ENCODE data around the gene CDH3. TPM values are rescaled to one million over a fixed set of nuclear protein-coding genes. Genes with fewer than 3 reads are reported as not detected.

CDH3 gene
- total RNA-seq, 1 donor from 2014 or later: 1.1 TPM

- H3K4me3 Mint-ChIP-seq (ENCODE audit: unreplicated experiment): no peak overlapping the region
- no peaks in the 10 kb centered on the region for H3K27me3 Mint-ChIP-seq (ENCODE audit: low read depth)
- H3K9me3 Mint-ChIP-seq (ENCODE audit: low read depth): no peaks in the 10 kb centered on the region
- DNase-seq (ENCODE audit: low spot score): no peak
- H3K36me3 Mint-ChIP-seq (ENCODE audit: low read depth): no peaks in the 10 kb centered on the region
- no peak for TF ChIP-seq CTCF (IDR thresholded peaks at IDR 0.05)
- H3K27ac Mint-ChIP-seq (ENCODE audit: unreplicated experiment): peak overlapping the region; percentile 91
- H3K4me1 Mint-ChIP-seq (ENCODE audit: low read depth): peaks cover 35% of the 10 kb centered on the region
Observed at GRCh38 chr16:68658341-68658973, 13.3 kb downstream of the CDH3 start.

DNA sequence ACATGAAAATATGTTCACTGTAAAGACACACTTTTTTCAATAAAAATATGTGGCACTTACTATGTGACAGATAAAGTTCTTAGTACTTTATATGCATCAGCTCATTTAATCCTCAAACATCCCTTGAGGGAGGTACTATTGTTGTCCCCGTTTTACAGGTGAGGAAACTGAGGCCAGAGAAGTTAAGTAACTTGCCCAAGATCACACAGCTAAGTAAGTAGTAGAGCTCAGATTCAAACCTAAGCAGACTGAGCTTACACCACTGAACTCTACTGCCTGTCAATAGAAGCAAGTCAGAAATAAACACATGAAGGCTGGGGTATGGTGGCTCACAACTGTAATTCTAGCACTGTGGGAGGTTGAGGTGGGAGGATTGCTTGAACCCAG lies 13.9 kb downstream of the CDH3 start:
- no peak for DNase-seq (ENCODE audit: low spot score)
- H3K9me3 Mint-ChIP-seq (ENCODE audit: low read depth): no peaks in the 10 kb centered on the region
- no peaks in the 10 kb centered on the region for H3K27me3 Mint-ChIP-seq (ENCODE audit: low read depth)
- no peak for TF ChIP-seq CTCF (IDR thresholded peaks at IDR 0.05)
- H3K4me3 Mint-ChIP-seq (ENCODE audit: unreplicated experiment): no peak overlapping the region
- peak overlapping the region; percentile 91 for H3K27ac Mint-ChIP-seq (ENCODE audit: unreplicated experiment)
- H3K4me1 Mint-ChIP-seq (ENCODE audit: low read depth): peaks cover 37% of the 10 kb centered on the region
- H3K36me3 Mint-ChIP-seq (ENCODE audit: low read depth): no peaks in the 10 kb centered on the region

DNA sequence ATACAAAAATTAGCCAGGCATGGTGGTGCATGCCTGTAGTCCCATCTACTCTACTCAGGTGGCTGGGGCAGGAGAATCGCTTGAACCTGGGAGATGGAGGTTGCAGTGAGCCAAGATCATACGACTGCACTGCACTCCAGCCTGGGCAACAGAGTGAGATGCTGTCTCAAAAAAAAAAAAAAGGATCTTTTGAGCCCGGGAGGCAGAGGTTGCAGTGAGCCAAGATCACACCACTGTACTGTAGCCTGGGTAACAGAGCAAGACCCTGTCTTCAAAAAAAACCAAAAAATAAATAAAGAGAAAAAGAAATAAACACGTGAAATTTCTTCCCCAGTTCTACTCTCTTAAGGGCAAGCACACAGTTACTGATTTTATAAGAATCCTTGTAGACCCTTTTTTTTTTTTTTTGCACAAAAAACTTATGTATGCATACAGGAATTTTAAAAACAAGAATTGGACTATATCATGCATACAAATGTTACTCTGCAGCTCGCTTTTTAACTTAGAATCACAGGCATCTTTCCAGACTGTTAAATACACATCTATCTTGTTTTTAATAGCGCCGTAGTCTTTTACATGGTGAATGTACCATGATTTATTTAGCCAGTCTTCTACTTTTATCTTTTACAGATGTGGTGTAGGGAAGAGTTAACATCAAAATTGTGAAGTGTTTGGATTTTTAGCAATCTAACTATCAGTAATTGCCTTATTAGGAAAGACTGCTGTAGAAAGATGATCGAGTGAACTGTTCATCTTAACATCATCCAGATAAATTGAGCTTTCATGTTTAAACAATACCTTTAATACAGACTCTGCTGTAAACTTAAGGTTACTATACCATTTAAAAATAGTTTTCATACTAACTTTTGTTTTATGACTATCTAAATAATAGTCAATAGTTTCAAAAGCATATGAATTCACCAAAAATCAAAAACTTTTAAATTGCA lies 14.6 kb downstream of the CDH3 start:
- no peak for DNase-seq (ENCODE audit: low spot score)
- Mint-ChIP-seq H3K4me3 (ENCODE audit: unreplicated experiment) (no peak overlapping the region), H3K27ac (ENCODE audit: unreplicated experiment) (peak overlapping the region; percentile 91), H3K9me3 (ENCODE audit: low read depth) (no peaks in the 10 kb centered on the region), H3K27me3 (ENCODE audit: low read depth) (no peaks in the 10 kb centered on the region), H3K4me1 (ENCODE audit: low read depth) (peaks cover 44% of the 10 kb centered on the region), H3K36me3 (ENCODE audit: low read depth) (no peaks in the 10 kb centered on the region)
- no peak for TF ChIP-seq CTCF (IDR thresholded peaks at IDR 0.05)

- H3K4me3 Mint-ChIP-seq (ENCODE audit: unreplicated experiment): no peak overlapping the region
- H3K27me3 Mint-ChIP-seq (ENCODE audit: low read depth): no peaks in the 10 kb centered on the region
- H3K27ac Mint-ChIP-seq (ENCODE audit: unreplicated experiment): peak overlapping the region; percentile 91
- peaks cover 46% of the 10 kb centered on the region for H3K4me1 Mint-ChIP-seq (ENCODE audit: low read depth)
- no peak for DNase-seq (ENCODE audit: low spot score)
- no peaks in the 10 kb centered on the region for H3K9me3 Mint-ChIP-seq (ENCODE audit: low read depth)
- TF ChIP-seq CTCF (IDR thresholded peaks at IDR 0.05): no peak
- H3K36me3 Mint-ChIP-seq (ENCODE audit: low read depth): no peaks in the 10 kb centered on the region
Observed at GRCh38 chr16:68660359-68660795, 15.3 kb downstream of the CDH3 start.

DNA sequence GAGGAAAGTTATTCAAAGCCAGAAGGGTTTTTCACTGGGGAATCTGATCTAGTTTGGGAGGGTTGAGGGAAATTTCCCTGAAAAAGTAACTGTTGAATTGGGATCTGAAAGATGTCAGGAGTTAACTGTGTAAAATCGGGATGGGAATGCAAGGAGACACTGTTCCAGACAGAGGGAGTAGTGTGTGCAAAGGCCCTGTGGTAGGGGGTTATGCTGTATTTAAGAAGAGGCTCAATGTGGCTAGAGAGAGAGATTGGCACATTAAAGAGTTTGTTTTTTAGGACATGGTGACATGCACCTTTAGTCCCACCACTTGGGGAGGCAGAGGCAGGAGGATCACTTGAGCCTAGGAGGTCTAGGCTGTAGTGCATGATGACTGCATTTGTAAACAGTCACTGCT lies 16.9 kb downstream of the CDH3 start:
- TF ChIP-seq CTCF (IDR thresholded peaks at IDR 0.05): no peak
- Mint-ChIP-seq H3K4me1 (ENCODE audit: low read depth) (peaks cover 47% of the 10 kb centered on the region), H3K27ac (ENCODE audit: unreplicated experiment) (no peak overlapping the region), H3K9me3 (ENCODE audit: low read depth) (no peaks in the 10 kb centered on the region), H3K4me3 (ENCODE audit: unreplicated experiment) (no peak overlapping the region), H3K27me3 (ENCODE audit: low read depth) (no peaks in the 10 kb centered on the region), H3K36me3 (ENCODE audit: low read depth) (no peaks in the 10 kb centered on the region)
- no peak for DNase-seq (ENCODE audit: low spot score)

Measured in chondrocyte (in vitro differentiated cells).